WERI-Rb-1 (cell line): ENCODE data around the gene RHEB.

Experiments used
- DNase-seq: peaks from one replicate; pipeline ENCODE4 v3.0.0-alpha.2; 2020
- H3K27ac ChIP-seq: fragments of 250-450 bp; sonication (Bioruptor Pico); 2 replicates; pipeline ENCODE4 v1.5.1; 2020; ENCODE audit warnings: mild to moderate bottlenecking, moderate library complexity
- H3K27me3 ChIP-seq: fragments of 250-450 bp; sonication (Bioruptor Pico); 2 replicates; pipeline ENCODE4 v1.5.1; 2021; ENCODE audit warnings: mild to moderate bottlenecking, low read depth, moderate library complexity; ENCODE audit not compliant: insufficient read depth, severe bottlenecking
- H3K36me3 ChIP-seq: fragments of 250-450 bp; sonication (Bioruptor Pico); 2 replicates; pipeline ENCODE4 v1.5.1; 2020; ENCODE audit warnings: mild to moderate bottlenecking, moderate library complexity
- H3K4me3 ChIP-seq: 2 replicates; pipeline ENCODE4 v1.5.1; 2011; ENCODE audit warnings: low read depth, mild to moderate bottlenecking, control low read depth, low read length
- H3K9me3 ChIP-seq: fragments of 250-450 bp; sonication (Bioruptor Pico); 2 replicates; pipeline ENCODE4 v1.5.1; 2021; ENCODE audit warnings: mild to moderate bottlenecking, moderate library complexity; ENCODE audit not compliant: severe bottlenecking
- TF ChIP-seq, protein P1 (sequence below): IDR thresholded peaks from 2 replicates; pipeline ENCODE4 v1.5.1; 2011; ENCODE audit warnings: low read depth, mild to moderate bottlenecking, control low read depth, inconsistent platforms, low read length

Gene RHEB

DNA sequence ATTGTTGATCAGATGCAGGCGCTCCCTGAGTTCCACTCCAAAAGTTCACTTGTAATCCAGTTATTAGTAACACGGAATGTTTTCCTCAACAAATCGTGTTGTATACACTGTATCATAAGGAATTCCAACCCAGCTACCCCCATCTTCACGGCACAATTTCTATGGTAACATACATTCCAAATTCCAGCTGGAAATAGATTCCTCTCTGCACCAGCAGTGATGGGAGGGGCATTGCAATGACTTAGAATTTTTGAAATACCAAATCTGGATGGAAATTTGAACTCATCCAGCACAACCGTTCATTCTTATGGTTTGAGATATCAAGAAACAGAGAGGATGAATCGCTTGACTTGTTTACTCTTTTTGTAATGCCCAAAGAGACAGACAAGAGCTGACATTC, 38.9 kb upstream of the RHEB start:
- H3K9me3 ChIP-seq = no peaks in the 10 kb centered on the region
- no peak overlapping the region for H3K27ac ChIP-seq
- TF ChIP-seq, protein P1, sequence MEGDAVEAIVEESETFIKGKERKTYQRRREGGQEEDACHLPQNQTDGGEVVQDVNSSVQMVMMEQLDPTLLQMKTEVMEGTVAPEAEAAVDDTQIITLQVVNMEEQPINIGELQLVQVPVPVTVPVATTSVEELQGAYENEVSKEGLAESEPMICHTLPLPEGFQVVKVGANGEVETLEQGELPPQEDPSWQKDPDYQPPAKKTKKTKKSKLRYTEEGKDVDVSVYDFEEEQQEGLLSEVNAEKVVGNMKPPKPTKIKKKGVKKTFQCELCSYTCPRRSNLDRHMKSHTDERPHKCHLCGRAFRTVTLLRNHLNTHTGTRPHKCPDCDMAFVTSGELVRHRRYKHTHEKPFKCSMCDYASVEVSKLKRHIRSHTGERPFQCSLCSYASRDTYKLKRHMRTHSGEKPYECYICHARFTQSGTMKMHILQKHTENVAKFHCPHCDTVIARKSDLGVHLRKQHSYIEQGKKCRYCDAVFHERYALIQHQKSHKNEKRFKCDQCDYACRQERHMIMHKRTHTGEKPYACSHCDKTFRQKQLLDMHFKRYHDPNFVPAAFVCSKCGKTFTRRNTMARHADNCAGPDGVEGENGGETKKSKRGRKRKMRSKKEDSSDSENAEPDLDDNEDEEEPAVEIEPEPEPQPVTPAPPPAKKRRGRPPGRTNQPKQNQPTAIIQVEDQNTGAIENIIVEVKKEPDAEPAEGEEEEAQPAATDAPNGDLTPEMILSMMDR = no peak
- no peaks in the 10 kb centered on the region; the same call in 1 of the 2 replicates for H3K36me3 ChIP-seq
- no peak for DNase-seq
- H3K27me3 ChIP-seq = no peaks in the 10 kb centered on the region
- H3K4me3 ChIP-seq = no peak overlapping the region

GRCh38 chr7:151556592-151556991, 36.9 kb upstream of the RHEB start:
- Histone ChIP-seq H3K36me3 (no peaks in the 10 kb centered on the region), H3K4me3 (no peak overlapping the region), H3K27me3 (no peaks in the 10 kb centered on the region), H3K9me3 (no peaks in the 10 kb centered on the region), H3K27ac (no peak overlapping the region)
- TF ChIP-seq, protein P1 = no peak
- no peak for DNase-seq

DNA sequence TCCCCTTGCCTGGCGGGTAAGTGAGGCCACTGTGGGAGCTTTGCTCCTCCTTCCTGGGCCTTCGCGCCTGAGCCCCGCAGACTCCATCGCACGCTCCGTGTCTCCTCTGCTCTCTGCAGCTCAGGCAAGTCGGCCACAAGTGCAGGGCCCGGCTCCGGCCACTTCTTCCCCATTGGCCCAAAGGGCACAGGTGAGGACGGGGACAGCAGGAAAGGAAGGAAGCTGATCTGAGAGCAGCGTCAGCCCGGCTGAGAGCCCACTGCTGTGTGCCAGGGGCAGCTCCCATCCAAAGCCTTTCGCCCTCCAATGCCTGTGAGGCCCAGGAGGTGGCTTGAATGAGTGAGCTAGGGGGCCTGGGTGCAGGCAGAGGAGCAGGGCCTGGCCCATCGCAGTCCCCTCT, 33.7 kb upstream of the RHEB start:
- H3K27ac ChIP-seq = no peak overlapping the region
- H3K4me3 ChIP-seq = no peak overlapping the region
- TF ChIP-seq, protein P1 = no peak
- no peak for DNase-seq
- no peaks in the 10 kb centered on the region for H3K27me3 ChIP-seq
- H3K9me3 ChIP-seq = no peaks in the 10 kb centered on the region
- no peaks in the 10 kb centered on the region for H3K36me3 ChIP-seq

- Histone ChIP-seq H3K36me3 (no peaks in the 10 kb centered on the region), H3K4me3 (no peak overlapping the region), H3K27me3 (no peaks in the 10 kb centered on the region), H3K9me3 (no peaks in the 10 kb centered on the region), H3K27ac (no peak overlapping the region)
- DNase-seq = no peak
- TF ChIP-seq, protein P1 = no peak
Observed at GRCh38 chr7:151552352-151553028, 32.8 kb upstream of the RHEB start.

- Histone ChIP-seq H3K36me3 (no peaks in the 10 kb centered on the region), H3K9me3 (no peaks in the 10 kb centered on the region), H3K4me3 (no peak overlapping the region), H3K27me3 (no peaks in the 10 kb centered on the region), H3K27ac (no peak overlapping the region)
- TF ChIP-seq, protein P1 = no peak
- DNase-seq = no peak
Observed at GRCh38 chr7:151551820-151552219, 32.1 kb upstream of the RHEB start.
